DMS79 (cell line): ENCODE measurements around the gene NCF2.

Source experiments
- DNase-seq: peaks from one replicate; lab custom pipeline; 2025; lab: John Stamatoyannopoulos, UW

Gene NCF2

GRCh38 chr1:183552441-183552840 is 37.8 kb downstream of the NCF2 start:
- no peak for DNase-seq

GRCh38 chr1:183551924-183552323 is 38.3 kb downstream of the NCF2 start:
- no peak for DNase-seq

GRCh38 chr1:183550915-183551314 is 39.3 kb downstream of the NCF2 start:
- no peak for DNase-seq

- DNase-seq, result peak; percentile 95
Observed at GRCh38 chr1:183548116-183548515, 42.1 kb downstream of the NCF2 start.

- no peak for DNase-seq
Observed at GRCh38 chr1:183546427-183546826, 43.8 kb downstream of the NCF2 start.

GRCh38 chr1:183544598-183545297 is 45.5 kb downstream of the NCF2 start:
- no peak for DNase-seq

- no peak for DNase-seq
Observed at GRCh38 chr1:183543619-183544204, 46.5 kb downstream of the NCF2 start.

- DNase-seq, result no peak
Observed at GRCh38 chr1:183537405-183537804, 52.9 kb downstream of the NCF2 start.

- no peak for DNase-seq
Observed at GRCh38 chr1:183533617-183534174, 56.6 kb downstream of the NCF2 start.

- DNase-seq, result no peak
Observed at GRCh38 chr1:183528577-183528976, 61.7 kb downstream of the NCF2 start.

- no peak for DNase-seq
Observed at GRCh38 chr1:183522104-183522503, 68.2 kb downstream of the NCF2 start.

GRCh38 chr1:183520379-183520778 is 69.9 kb downstream of the NCF2 start:
- no peak for DNase-seq

GRCh38 chr1:183517401-183517800 is 72.9 kb downstream of the NCF2 start:
- DNase-seq, result no peak

GRCh38 chr1:183516725-183517124 is 73.5 kb downstream of the NCF2 start:
- DNase-seq, result no peak

- no peak for DNase-seq
Observed at GRCh38 chr1:183515002-183515689, 75.1 kb downstream of the NCF2 start.

- no peak for DNase-seq
Observed at GRCh38 chr1:183514235-183514634, 76.0 kb downstream of the NCF2 start.

GRCh38 chr1:183512450-183512849 is 77.8 kb downstream of the NCF2 start:
- peak; percentile 11 for DNase-seq

GRCh38 chr1:183508694-183509093 is 81.6 kb downstream of the NCF2 start:
- no peak for DNase-seq

GRCh38 chr1:183506561-183506960 is 83.7 kb downstream of the NCF2 start:
- no peak for DNase-seq
